ENCODE results near the gene PPP4C. TPM values are rescaled to one million over a fixed set of nuclear protein-coding genes. Genes with fewer than 3 reads are reported as not detected.
A peak's percentile ranks its signal among the peaks of the same experiment; 100 is the strongest.
"Not testable (repeated sequence)": the region's sequence is repeated elsewhere in the genome, so short reads cannot be mapped to it uniquely, and the experiment has no call there.

The PPP4C gene
- total and polyA plus RNA-seq, 12 donors = 34.5 to 82.1 (median 42.4) TPM

DNA sequence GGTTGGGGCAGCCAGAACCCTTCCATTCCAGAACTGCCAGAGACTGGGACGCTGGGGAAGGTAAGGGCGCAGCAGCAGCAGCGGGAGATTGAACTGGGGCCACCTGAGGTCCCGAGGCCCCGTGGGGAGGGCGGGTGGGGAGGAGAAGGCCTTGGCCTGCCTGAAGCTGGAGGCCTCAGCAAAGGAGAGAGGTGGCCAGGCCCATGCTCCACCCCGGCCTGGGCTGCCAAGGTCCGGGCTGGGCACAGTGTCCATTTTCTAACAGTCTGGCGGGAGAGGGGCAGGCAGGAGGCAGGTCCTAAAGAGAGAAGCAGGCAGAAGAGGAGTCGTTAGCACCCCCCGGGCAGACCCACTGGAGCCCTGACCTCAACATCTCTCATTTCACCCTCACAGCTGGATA, 38.6 kb downstream of the PPP4C start:
- Histone ChIP-seq H3K9me3 (no peaks in the 10 kb centered on the region), H3K36me3 (peaks cover 7 to 100% (median 50%) of the 10 kb centered on the region in 9 donors), H3K4me1 (peaks cover 0 to 12% (median 0%) of the 10 kb centered on the region in 9 donors), H3K27ac (no peak overlapping the region), H3K27me3 (no peaks in the 10 kb centered on the region), H3K4me3 (no peak overlapping the region)
- intact Hi-C loops (cut with DNase I) = loop anchor here in 1 of 10 donors (10.0 kb wide), 1 partner anchor 310 kb away; no protein-coding TSS in a partner anchor
- ATAC-seq (no peak), DNase-seq (no peak)
- WGBS, 2 donors = 80 to 89% methylated on average over 11 of the region's 11 CpGs
- TF ChIP-seq, protein P1, sequence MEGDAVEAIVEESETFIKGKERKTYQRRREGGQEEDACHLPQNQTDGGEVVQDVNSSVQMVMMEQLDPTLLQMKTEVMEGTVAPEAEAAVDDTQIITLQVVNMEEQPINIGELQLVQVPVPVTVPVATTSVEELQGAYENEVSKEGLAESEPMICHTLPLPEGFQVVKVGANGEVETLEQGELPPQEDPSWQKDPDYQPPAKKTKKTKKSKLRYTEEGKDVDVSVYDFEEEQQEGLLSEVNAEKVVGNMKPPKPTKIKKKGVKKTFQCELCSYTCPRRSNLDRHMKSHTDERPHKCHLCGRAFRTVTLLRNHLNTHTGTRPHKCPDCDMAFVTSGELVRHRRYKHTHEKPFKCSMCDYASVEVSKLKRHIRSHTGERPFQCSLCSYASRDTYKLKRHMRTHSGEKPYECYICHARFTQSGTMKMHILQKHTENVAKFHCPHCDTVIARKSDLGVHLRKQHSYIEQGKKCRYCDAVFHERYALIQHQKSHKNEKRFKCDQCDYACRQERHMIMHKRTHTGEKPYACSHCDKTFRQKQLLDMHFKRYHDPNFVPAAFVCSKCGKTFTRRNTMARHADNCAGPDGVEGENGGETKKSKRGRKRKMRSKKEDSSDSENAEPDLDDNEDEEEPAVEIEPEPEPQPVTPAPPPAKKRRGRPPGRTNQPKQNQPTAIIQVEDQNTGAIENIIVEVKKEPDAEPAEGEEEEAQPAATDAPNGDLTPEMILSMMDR (IDR thresholded peaks at IDR 0.05) = no peak

DNA sequence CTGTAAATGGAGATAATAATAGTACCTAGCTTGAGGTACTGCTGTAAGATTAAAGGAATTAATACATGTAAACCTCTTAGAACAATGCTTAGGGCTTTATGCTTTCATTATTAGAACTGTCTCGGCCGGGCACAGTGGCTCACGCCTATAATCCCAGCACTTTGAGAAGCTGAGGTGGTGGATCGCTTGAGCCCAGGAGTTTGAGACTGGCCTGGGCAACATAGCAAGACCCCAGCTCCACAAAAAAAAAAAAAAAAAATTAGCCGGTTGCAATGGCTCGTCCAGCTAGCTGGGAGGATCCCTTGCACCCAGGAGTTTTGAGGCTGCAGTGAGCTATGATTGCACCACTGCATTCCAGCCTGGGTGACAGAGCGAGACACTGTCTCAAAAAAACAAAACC, 39.0 kb downstream of the PPP4C start:
- Histone ChIP-seq H3K4me1 (peaks cover 0 to 16% (median 3%) of the 10 kb centered on the region in 9 donors), H3K36me3 (peaks cover 7 to 100% (median 54%) of the 10 kb centered on the region in 9 donors), H3K27ac (peak overlapping the region in 1 of 10 donors; percentile 14)
- not testable (repeated sequence) for ATAC-seq, H3K4me3 ChIP-seq, DNase-seq, H3K9me3 ChIP-seq, H3K27me3 ChIP-seq
- WGBS, 2 donors = 95% methylated on average over 7 of the region's 7 CpGs
- intact Hi-C loops (cut with DNase I) = loop anchor here in 1 of 10 donors (10.0 kb wide), 1 partner anchor 310 kb away; no protein-coding TSS in a partner anchor

DNA sequence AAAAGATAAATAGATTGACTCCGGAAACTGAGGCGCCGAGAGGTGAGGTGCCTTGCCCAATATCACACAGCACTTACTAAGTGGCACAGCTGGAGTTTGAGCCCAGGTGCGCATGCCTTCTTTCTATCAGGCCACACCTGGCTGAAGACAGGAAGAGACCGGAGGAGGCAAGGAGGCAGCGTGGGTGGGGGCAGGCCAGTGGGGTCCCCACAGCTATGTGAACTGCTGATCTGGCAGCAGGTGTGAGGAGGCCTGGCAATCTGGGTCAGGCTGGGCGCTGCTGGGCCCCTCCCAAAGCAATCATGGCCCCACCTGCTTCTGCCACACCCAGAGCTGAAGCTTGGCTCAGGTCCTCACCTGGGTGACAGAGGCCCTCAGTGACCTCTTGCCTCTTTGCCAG, 39.4 kb downstream of the PPP4C start:
- peaks cover 0 to 20% (median 7%) of the 10 kb centered on the region in 9 donors for H3K4me1 ChIP-seq
- peak overlapping the region in 1 of 10 donors; percentile 14 for H3K27ac ChIP-seq
- TF ChIP-seq, protein P1 (IDR thresholded peaks at IDR 0.05) = no peak
- peaks cover 7 to 100% (median 57%) of the 10 kb centered on the region in 9 donors for H3K36me3 ChIP-seq
- no peak for DNase-seq
- no peak overlapping the region for H3K4me3 ChIP-seq
- H3K9me3 ChIP-seq = no peaks in the 10 kb centered on the region
- ATAC-seq = no peak
- intact Hi-C loops (cut with DNase I) = loop anchor here in 1 of 10 donors (10.0 kb wide), 1 partner anchor 310 kb away; no protein-coding TSS in a partner anchor
- 95 to 97% methylated on average over 7 of the region's 7 CpGs for WGBS, 2 donors
- no peaks in the 10 kb centered on the region for H3K27me3 ChIP-seq

DNA sequence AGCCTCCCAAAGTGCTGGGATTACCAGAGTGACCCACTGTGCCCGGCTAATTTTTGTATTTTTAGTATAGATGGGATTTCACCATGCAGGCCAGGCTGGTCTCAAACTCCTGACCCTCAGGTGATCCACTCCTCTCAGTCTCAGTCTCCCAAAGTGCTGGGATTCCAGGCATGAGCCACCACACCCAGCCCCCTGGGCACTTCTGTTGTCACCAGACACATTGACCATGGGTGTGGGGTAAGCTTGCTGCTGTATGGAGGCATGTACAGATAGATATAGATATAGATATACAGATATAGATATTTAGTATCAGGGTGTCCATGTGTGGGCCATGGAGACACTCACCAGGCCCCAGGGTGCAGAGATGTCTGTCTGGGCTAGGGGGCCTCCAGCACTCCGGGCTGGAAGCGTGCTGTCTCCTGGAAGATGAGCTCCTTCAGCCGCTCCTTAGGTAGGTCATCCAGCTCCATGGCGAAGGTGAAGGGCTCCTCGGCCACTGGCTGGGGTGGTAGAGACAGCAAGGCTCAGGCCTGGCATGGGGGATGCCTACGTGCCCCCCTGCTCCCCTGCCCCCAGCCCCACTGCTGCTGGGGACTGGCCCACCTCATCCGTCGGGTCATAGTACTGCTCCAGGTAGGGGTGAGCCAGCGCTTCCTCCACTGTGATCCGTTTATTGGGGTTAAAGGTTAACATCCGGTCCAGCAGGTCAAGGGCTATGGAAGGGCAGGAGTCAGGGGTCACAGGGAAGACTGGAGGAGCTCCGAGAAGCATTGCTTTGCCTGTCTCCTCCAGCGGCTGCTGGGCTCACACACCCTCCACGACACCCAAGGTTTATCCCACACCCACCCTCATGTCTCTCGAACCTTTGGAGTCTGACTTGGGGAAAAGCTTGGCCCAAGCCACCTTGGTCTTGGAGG, 40.8 kb downstream of the PPP4C start:
- peaks cover 7 to 99% (median 57%) of the 10 kb centered on the region in 9 donors for H3K36me3 ChIP-seq
- ATAC-seq (no peak), DNase-seq (no peak)
- H3K9me3 ChIP-seq = no peaks in the 10 kb centered on the region
- WGBS, 2 donors = 90 to 92% methylated on average over 16 of the region's 16 CpGs
- peaks cover under 1 to 34% (median 19%) of the 10 kb centered on the region in 9 donors for H3K4me1 ChIP-seq
- intact Hi-C loops (cut with DNase I) = loop anchor here in 1 of 10 donors (10.0 kb wide), 1 partner anchor 308 kb away; no protein-coding TSS in a partner anchor
- H3K27me3 ChIP-seq = no peaks in the 10 kb centered on the region
- no peak overlapping the region for H3K27ac ChIP-seq
- no peak overlapping the region for H3K4me3 ChIP-seq
- TF ChIP-seq, protein P1 (IDR thresholded peaks at IDR 0.05) = no peak
